ENCODE results near the gene REV1. TPM values are rescaled to one million over a fixed set of nuclear protein-coding genes. Genes with fewer than 3 reads are reported as not detected.

The REV1 gene
- total and polyA plus RNA-seq, 3 experiments from 2014 or later: 25.5 to 30.8 (median 30.0) TPM

GRCh38 chr2:99395589-99396130 lies 94.2 kb downstream of the REV1 start:
- Mint-ChIP-seq H3K27ac (peak overlapping the region in 7 of 8 donors; percentile 2 to 89 (median 76)), H3K27me3 (no peaks in the 10 kb centered on the region), H3K4me3 (no peak overlapping the region), H3K9me3 (no peaks in the 10 kb centered on the region), H3K36me3 (peaks cover 12 to 91% (median 31%) of the 10 kb centered on the region in 3 donors), H3K4me1 (peaks cover 0 to 1% (median 0%) of the 10 kb centered on the region in 3 donors)
- H3K27ac ChIP-seq (ENCODE audit: low read depth, low read length): no peak overlapping the region
- ChIA-PET CTCF (no interaction called here), POLR2A (no interaction called here)
- H3K36me3 ChIP-seq (ENCODE audit: insufficient read depth, low read length): peaks cover 77% of the 10 kb centered on the region
- H3K27me3 ChIP-seq (ENCODE audit: insufficient read depth, low read length, poor library complexity, severe bottlenecking): no peaks in the 10 kb centered on the region
- no peaks in the 10 kb centered on the region for H3K4me1 ChIP-seq (ENCODE audit: insufficient read depth, low read length)
- no peak for DNase-seq
- no peaks in the 10 kb centered on the region for H3K9me3 ChIP-seq (ENCODE audit: low read length)
- no peak overlapping the region for H3K4me3 ChIP-seq (ENCODE audit: low read length)

- no peaks in the 10 kb centered on the region for H3K27me3 Mint-ChIP-seq
These were observed 99.9 kb downstream of the REV1 start for GRCh38 chr2:99389946-99390345.

GRCh38 chr2:99389371-99389770 lies 100.4 kb downstream of the REV1 start:
- Histone ChIP-seq H3K36me3 (ENCODE audit: insufficient read depth, low read length) (peaks cover 24% of the 10 kb centered on the region), H3K27ac (ENCODE audit: low read depth, low read length) (no peak overlapping the region)

More at GRCh38 chr2:99389946-99390345, 99.9 kb downstream of the REV1 start:
- H3K4me1 ChIP-seq (ENCODE audit: insufficient read depth, low read length): no peaks in the 10 kb centered on the region
- POLR2A ChIA-PET: no interaction called here
- H3K9me3 ChIP-seq (ENCODE audit: low read length): no peaks in the 10 kb centered on the region
- no peaks in the 10 kb centered on the region for H3K27me3 ChIP-seq (ENCODE audit: insufficient read depth, low read length, poor library complexity, severe bottlenecking)
- Mint-ChIP-seq H3K4me1 (peaks cover 0 to 4% (median 0%) of the 10 kb centered on the region in 3 donors), H3K4me3 (no peak overlapping the region), H3K36me3 (peaks cover 16 to 67% (median 24%) of the 10 kb centered on the region in 3 donors), H3K9me3 (no peaks in the 10 kb centered on the region), H3K27ac (peak overlapping the region in 3 of 8 donors; percentile 42 to 70 (median 45))
- CTCF ChIA-PET: no interaction called here
- H3K4me3 ChIP-seq (ENCODE audit: low read length): no peak overlapping the region
- DNase-seq: no peak
- H3K36me3 ChIP-seq (ENCODE audit: insufficient read depth, low read length): peaks cover 30% of the 10 kb centered on the region
- no peak overlapping the region for H3K27ac ChIP-seq (ENCODE audit: low read depth, low read length)

GRCh38 chr2:99388892-99389291 lies 100.9 kb downstream of the REV1 start:
- POLR2A ChIA-PET: no interaction called here
- CTCF ChIA-PET: no interaction called here
- H3K27ac ChIP-seq (ENCODE audit: low read depth, low read length): no peak overlapping the region
- H3K36me3 Mint-ChIP-seq: peaks cover 14 to 65% (median 27%) of the 10 kb centered on the region in 3 donors
- H3K4me1 ChIP-seq (ENCODE audit: insufficient read depth, low read length): no peaks in the 10 kb centered on the region
- no peak overlapping the region for H3K4me3 ChIP-seq (ENCODE audit: low read length)
- H3K27ac Mint-ChIP-seq: peak overlapping the region in 2 of 8 donors; percentile 56 to 70
- H3K4me1 Mint-ChIP-seq: peaks cover 0 to 5% (median 4%) of the 10 kb centered on the region in 3 donors
- no peak overlapping the region for H3K4me3 Mint-ChIP-seq
- H3K27me3 ChIP-seq (ENCODE audit: insufficient read depth, low read length, poor library complexity, severe bottlenecking): no peaks in the 10 kb centered on the region
- no peaks in the 10 kb centered on the region for H3K9me3 Mint-ChIP-seq
- H3K27me3 Mint-ChIP-seq: no peaks in the 10 kb centered on the region
- peaks cover 20% of the 10 kb centered on the region for H3K36me3 ChIP-seq (ENCODE audit: insufficient read depth, low read length)
- DNase-seq: no peak
- H3K9me3 ChIP-seq (ENCODE audit: low read length): no peaks in the 10 kb centered on the region

More at GRCh38 chr2:99389371-99389770, 100.4 kb downstream of the REV1 start:
- no peak for DNase-seq
- no peaks in the 10 kb centered on the region for H3K9me3 ChIP-seq (ENCODE audit: low read length)
- Mint-ChIP-seq H3K4me1 (peaks cover 0 to 4% (median 4%) of the 10 kb centered on the region in 3 donors), H3K27ac (peak overlapping the region in 2 of 8 donors; percentile 19 to 27), H3K9me3 (no peaks in the 10 kb centered on the region), H3K36me3 (peaks cover 16 to 67% (median 27%) of the 10 kb centered on the region in 3 donors), H3K27me3 (no peaks in the 10 kb centered on the region), H3K4me3 (no peak overlapping the region)
- ChIA-PET POLR2A (no interaction called here), CTCF (no interaction called here)
- no peaks in the 10 kb centered on the region for H3K27me3 ChIP-seq (ENCODE audit: insufficient read depth, low read length, poor library complexity, severe bottlenecking)
- no peaks in the 10 kb centered on the region for H3K4me1 ChIP-seq (ENCODE audit: insufficient read depth, low read length)
- H3K4me3 ChIP-seq (ENCODE audit: low read length): no peak overlapping the region

GRCh38 chr2:99386011-99386410 lies 103.8 kb downstream of the REV1 start:
- no peak for DNase-seq
- no peak overlapping the region for H3K4me3 ChIP-seq (ENCODE audit: low read length)
- no peak overlapping the region for H3K4me3 Mint-ChIP-seq
- peak overlapping the region in 1 of 8 donors; percentile 11 for H3K27ac Mint-ChIP-seq
- H3K36me3 Mint-ChIP-seq: peaks cover 12 to 69% (median 31%) of the 10 kb centered on the region in 3 donors
- no peaks in the 10 kb centered on the region for H3K4me1 ChIP-seq (ENCODE audit: insufficient read depth, low read length)
- H3K36me3 ChIP-seq (ENCODE audit: insufficient read depth, low read length): peaks cover 13% of the 10 kb centered on the region
- H3K27me3 ChIP-seq (ENCODE audit: insufficient read depth, low read length, poor library complexity, severe bottlenecking): no peaks in the 10 kb centered on the region
- POLR2A ChIA-PET: no interaction called here
- H3K9me3 ChIP-seq (ENCODE audit: low read length): no peaks in the 10 kb centered on the region
- no peaks in the 10 kb centered on the region for H3K27me3 Mint-ChIP-seq
- CTCF ChIA-PET: no interaction called here
- H3K4me1 Mint-ChIP-seq: peaks cover 0 to 5% (median 4%) of the 10 kb centered on the region in 3 donors
- H3K27ac ChIP-seq (ENCODE audit: low read depth, low read length): no peak overlapping the region
- H3K9me3 Mint-ChIP-seq: no peaks in the 10 kb centered on the region

GRCh38 chr2:99382143-99382542 lies 107.7 kb downstream of the REV1 start:
- DNase-seq: no peak
- no peaks in the 10 kb centered on the region for H3K4me1 ChIP-seq (ENCODE audit: insufficient read depth, low read length)
- no peaks in the 10 kb centered on the region for H3K9me3 ChIP-seq (ENCODE audit: low read length)
- Mint-ChIP-seq H3K27ac (peak overlapping the region in 1 of 8 donors; percentile 36), H3K9me3 (no peaks in the 10 kb centered on the region), H3K27me3 (no peaks in the 10 kb centered on the region), H3K36me3 (peaks cover 4 to 85% (median 32%) of the 10 kb centered on the region in 3 donors), H3K4me3 (no peak overlapping the region), H3K4me1 (peaks cover 0 to 9% (median 7%) of the 10 kb centered on the region in 3 donors)
- no peak overlapping the region for H3K4me3 ChIP-seq (ENCODE audit: low read length)
- H3K27me3 ChIP-seq (ENCODE audit: insufficient read depth, low read length, poor library complexity, severe bottlenecking): no peaks in the 10 kb centered on the region
- H3K27ac ChIP-seq (ENCODE audit: low read depth, low read length): no peak overlapping the region
- ChIA-PET POLR2A (no interaction called here), CTCF (interaction anchor here (1.1 kb wide), 1 partner anchor 11 kb away, joined by 4 read pairs; no protein-coding TSS in a partner anchor)
- H3K36me3 ChIP-seq (ENCODE audit: insufficient read depth, low read length): peaks cover 19% of the 10 kb centered on the region

GRCh38 chr2:99380376-99381010 lies 109.3 kb downstream of the REV1 start:
- Mint-ChIP-seq H3K27me3 (no peaks in the 10 kb centered on the region), H3K36me3 (peaks cover 4 to 90% (median 34%) of the 10 kb centered on the region in 3 donors), H3K4me3 (no peak overlapping the region), H3K9me3 (no peaks in the 10 kb centered on the region), H3K4me1 (peaks cover 3 to 9% (median 7%) of the 10 kb centered on the region in 3 donors), H3K27ac (peak overlapping the region in 4 of 8 donors; percentile 16 to 52 (median 26))
- Histone ChIP-seq H3K4me3 (ENCODE audit: low read length) (no peak overlapping the region), H3K27me3 (ENCODE audit: insufficient read depth, low read length, poor library complexity, severe bottlenecking) (no peaks in the 10 kb centered on the region), H3K27ac (ENCODE audit: low read depth, low read length) (no peak overlapping the region), H3K4me1 (ENCODE audit: insufficient read depth, low read length) (no peaks in the 10 kb centered on the region), H3K36me3 (ENCODE audit: insufficient read depth, low read length) (peaks cover 26% of the 10 kb centered on the region), H3K9me3 (ENCODE audit: low read length) (no peaks in the 10 kb centered on the region)
- POLR2A ChIA-PET: no interaction called here
- DNase-seq: no peak
- CTCF ChIA-PET: no interaction called here

- ChIA-PET CTCF (no interaction called here), POLR2A (no interaction called here)
- peaks cover 3 to 7% (median 3%) of the 10 kb centered on the region in 3 donors for H3K4me1 Mint-ChIP-seq
- Histone ChIP-seq H3K4me3 (ENCODE audit: low read length) (no peak overlapping the region), H3K27ac (ENCODE audit: low read depth, low read length) (no peak overlapping the region), H3K36me3 (ENCODE audit: insufficient read depth, low read length) (peaks cover 25% of the 10 kb centered on the region), H3K27me3 (ENCODE audit: insufficient read depth, low read length, poor library complexity, severe bottlenecking) (no peaks in the 10 kb centered on the region), H3K9me3 (ENCODE audit: low read length) (no peaks in the 10 kb centered on the region), H3K4me1 (ENCODE audit: insufficient read depth, low read length) (no peaks in the 10 kb centered on the region)
- no peak overlapping the region for H3K4me3 Mint-ChIP-seq
- H3K27me3 Mint-ChIP-seq: no peaks in the 10 kb centered on the region
- peaks cover 0 to 7% (median 4%) of the 10 kb centered on the region in 5 donors for H3K9me3 Mint-ChIP-seq
- peaks cover 22 to 94% (median 39%) of the 10 kb centered on the region in 3 donors for H3K36me3 Mint-ChIP-seq
- peak overlapping the region in 1 of 8 donors; percentile 32 for H3K27ac Mint-ChIP-seq
- DNase-seq: no peak
These were observed 111.9 kb downstream of the REV1 start for GRCh38 chr2:99377879-99378278.

Measured in CD8-positive, alpha-beta memory T cell (primary cell).